ENCODE results near the gene UBE2D2.

Gene UBE2D2

GRCh38 chr5:139662617-139663016 is 101.5 kb downstream of the UBE2D2 start:
- no peak for DNase-seq
- Histone ChIP-seq H3K27me3 (replicated peaks in 2 of 5; ENCODE audit: control insufficient read depth in 4 of 5, insufficient read depth in 5 of 5, low read length in 4 of 5) (no peaks in the 10 kb centered on the region), H3K4me3 (ENCODE audit: control insufficient read depth in 1 of 7, extremely low read depth in 1 of 7, insufficient read depth in 4 of 7, low read depth in 2 of 7, low read length in 6 of 7) (no peak overlapping the region), H3K27ac (ENCODE audit: insufficient read depth in 1 of 2, low read depth in 1 of 2, low read length in 2 of 2, poor library complexity in 1 of 2, severe bottlenecking in 2 of 2) (peak overlapping the region; percentile 27 to 82), H3K9me3 (ENCODE audit: control extremely low read depth in 1 of 5, control insufficient read depth in 4 of 5, insufficient read depth in 2 of 5, low read depth in 1 of 5, low read length in 4 of 5) (no peaks in the 10 kb centered on the region), H3K36me3 (ENCODE audit: control insufficient read depth in 4 of 4, insufficient read depth in 4 of 4, low read length in 3 of 4) (peaks cover 0 to 34% (median 2%) of the 10 kb centered on the region in 4 experiments), H3K4me1 (ENCODE audit: control extremely low read depth in 1 of 4, control insufficient read depth in 4 of 4, insufficient read depth in 4 of 4, low read length in 3 of 4) (peaks cover 17 to 100% (median 99%) of the 10 kb centered on the region in 4 experiments)
- 84% methylated on average over 6 of the region's 9 CpGs for WGBS (ENCODE audit: insufficient coverage)
- POLR2A ChIA-PET: interaction anchor here (0.6 kb wide), 1 partner anchor 534 kb away, joined by 3 read pairs; no protein-coding TSS in a partner anchor
- CTCF ChIA-PET: interaction anchor here (5.5 to 24.0 kb wide), 5 partner anchors 7 to 27 kb away, joined by 35 to 357 read pairs (median 232); partner anchors contain the start of gene CXXC5

DNA sequence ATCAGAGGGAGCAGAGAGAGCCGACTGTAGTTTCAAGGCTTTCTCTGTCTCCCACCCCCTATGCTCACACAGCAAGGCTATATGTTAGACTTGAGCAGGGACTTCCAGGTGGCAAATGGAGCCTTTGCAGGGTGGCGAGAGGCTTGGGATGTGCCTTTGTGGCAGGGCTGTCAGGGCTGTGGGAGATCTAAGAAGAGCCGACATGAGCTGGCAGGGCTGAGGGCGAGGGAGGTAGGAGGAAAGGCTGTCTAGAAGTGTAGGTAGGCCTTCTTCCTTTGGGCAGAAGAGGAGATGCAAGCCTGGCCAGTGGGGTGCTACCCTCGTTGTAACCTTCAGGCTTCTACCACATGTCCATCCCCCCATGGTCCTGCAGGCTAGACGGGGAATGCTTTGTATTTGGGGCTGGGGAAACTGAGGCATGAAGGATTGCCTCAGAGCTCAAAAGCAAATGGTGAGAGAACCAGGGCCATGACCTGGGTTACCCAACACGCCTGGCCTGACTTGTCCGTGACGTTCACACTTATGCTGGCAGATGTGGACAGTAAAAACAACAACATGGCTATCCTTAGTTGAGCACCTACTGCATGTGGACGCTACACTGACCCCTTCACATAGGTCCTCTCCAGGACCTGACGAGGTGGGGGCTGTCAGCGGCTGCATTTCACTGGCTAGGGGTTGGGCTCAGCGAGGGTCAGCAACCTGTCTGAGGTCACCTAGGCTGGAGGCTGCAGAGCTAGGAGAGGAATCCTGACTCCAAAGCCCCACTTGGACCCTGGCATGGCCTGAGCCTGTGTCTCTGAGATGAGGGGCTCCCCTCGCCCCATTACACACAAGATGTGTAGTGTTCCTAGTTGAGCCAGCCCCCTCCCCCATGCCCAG is 102.3 kb downstream of the UBE2D2 start:
- Histone ChIP-seq H3K27me3 (replicated peaks in 2 of 5; ENCODE audit: control insufficient read depth in 4 of 5, insufficient read depth in 5 of 5, low read length in 4 of 5) (no peaks in the 10 kb centered on the region), H3K27ac (ENCODE audit: insufficient read depth in 1 of 2, low read depth in 1 of 2, low read length in 2 of 2, poor library complexity in 1 of 2, severe bottlenecking in 2 of 2) (peak overlapping the region; percentile 27 to 68), H3K36me3 (ENCODE audit: control insufficient read depth in 4 of 4, insufficient read depth in 4 of 4, low read length in 3 of 4) (peaks cover 0 to 34% (median 2%) of the 10 kb centered on the region in 4 experiments), H3K4me3 (ENCODE audit: control insufficient read depth in 1 of 7, extremely low read depth in 1 of 7, insufficient read depth in 4 of 7, low read depth in 2 of 7, low read length in 6 of 7) (peak overlapping the region in 2 of 7 experiments; percentile 2 to 36), H3K4me1 (ENCODE audit: control extremely low read depth in 1 of 4, control insufficient read depth in 4 of 4, insufficient read depth in 4 of 4, low read length in 3 of 4) (peaks cover 14 to 100% (median 98%) of the 10 kb centered on the region in 4 experiments), H3K9me3 (ENCODE audit: control extremely low read depth in 1 of 5, control insufficient read depth in 4 of 5, insufficient read depth in 2 of 5, low read depth in 1 of 5, low read length in 4 of 5) (no peaks in the 10 kb centered on the region)
- WGBS (ENCODE audit: insufficient coverage): 93% methylated on average over 11 of the region's 14 CpGs
- DNase-seq: no peak
- ChIA-PET CTCF (interaction anchor here (0.7 to 24.0 kb wide), 6 partner anchors 9 to 28 kb away, joined by 3 to 357 read pairs (median 120); partner anchors contain the start of gene CXXC5), POLR2A (interaction anchor here (0.6 to 1.1 kb wide), 2 partner anchors 48 to 533 kb away, joined by 3 to 4 read pairs; no protein-coding TSS in a partner anchor)

DNA sequence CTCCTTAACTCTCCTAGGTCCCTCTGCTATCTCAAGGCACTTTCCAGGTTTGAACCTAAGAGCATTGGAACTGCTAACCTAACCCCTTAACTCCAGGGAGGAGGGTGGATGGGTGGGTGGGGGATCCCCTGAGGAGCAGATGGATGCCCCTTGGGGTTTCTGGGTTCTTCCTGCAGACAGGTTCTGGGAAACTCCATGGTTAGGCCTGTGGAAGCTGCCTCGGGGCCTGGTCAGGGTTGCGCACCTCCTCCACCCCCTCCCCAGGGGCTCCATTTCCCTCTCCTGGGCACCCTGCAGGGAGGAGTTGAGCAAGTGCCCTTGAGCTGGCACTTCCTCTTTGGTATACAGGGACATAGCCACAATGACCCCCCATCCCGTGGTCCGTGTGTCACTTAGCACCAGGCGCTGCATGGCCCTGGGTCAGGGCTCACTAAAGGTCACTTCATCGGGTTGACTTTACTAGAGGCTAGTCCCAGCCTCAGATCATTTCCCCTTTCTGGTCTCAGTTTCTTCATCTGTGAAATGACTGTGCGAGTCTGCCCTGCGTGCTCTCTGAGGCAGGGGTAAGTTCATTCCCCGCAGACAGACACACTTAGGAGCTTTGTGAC is 103.1 kb downstream of the UBE2D2 start:
- peak overlapping the region; percentile 4 to 68 for H3K27ac ChIP-seq (ENCODE audit: insufficient read depth in 1 of 2, low read depth in 1 of 2, low read length in 2 of 2, poor library complexity in 1 of 2, severe bottlenecking in 2 of 2)
- no peaks in the 10 kb centered on the region for H3K9me3 ChIP-seq (ENCODE audit: control extremely low read depth in 1 of 5, control insufficient read depth in 4 of 5, insufficient read depth in 2 of 5, low read depth in 1 of 5, low read length in 4 of 5)
- H3K36me3 ChIP-seq (ENCODE audit: control insufficient read depth in 4 of 4, insufficient read depth in 4 of 4, low read length in 3 of 4): peaks cover 0 to 36% (median 2%) of the 10 kb centered on the region in 4 experiments
- peak overlapping the region in 2 of 7 experiments; percentile 21 to 36 for H3K4me3 ChIP-seq (ENCODE audit: control insufficient read depth in 1 of 7, extremely low read depth in 1 of 7, insufficient read depth in 4 of 7, low read depth in 2 of 7, low read length in 6 of 7)
- peaks cover 14 to 100% (median 98%) of the 10 kb centered on the region in 4 experiments for H3K4me1 ChIP-seq (ENCODE audit: control extremely low read depth in 1 of 4, control insufficient read depth in 4 of 4, insufficient read depth in 4 of 4, low read length in 3 of 4)
- ChIA-PET CTCF (interaction anchor here (0.9 to 24.0 kb wide), 6 partner anchors 12 to 46 kb away, joined by 3 to 357 read pairs (median 120); partner anchors contain the start of gene CXXC5), POLR2A (interaction anchor here (0.9 to 1.3 kb wide), 3 partner anchors 14 to 47 kb away, joined by 3 to 4 read pairs (median 3); no protein-coding TSS in a partner anchor)
- H3K27me3 ChIP-seq (replicated peaks in 2 of 5; ENCODE audit: control insufficient read depth in 4 of 5, insufficient read depth in 5 of 5, low read length in 4 of 5): no peaks in the 10 kb centered on the region
- WGBS (ENCODE audit: insufficient coverage): 48% methylated on average over 9 of the region's 9 CpGs
- DNase-seq: peak in 2 of 3 donors; percentile 63 to 68

- POLR2A ChIA-PET: interaction anchor here (0.9 to 1.3 kb wide), 3 partner anchors 14 to 46 kb away, joined by 3 to 4 read pairs (median 3); no protein-coding TSS in a partner anchor
- H3K27ac ChIP-seq (ENCODE audit: insufficient read depth in 1 of 2, low read depth in 1 of 2, low read length in 2 of 2, poor library complexity in 1 of 2, severe bottlenecking in 2 of 2): peak overlapping the region; percentile 4 to 27
- peaks cover 14 to 100% (median 97%) of the 10 kb centered on the region in 4 experiments for H3K4me1 ChIP-seq (ENCODE audit: control extremely low read depth in 1 of 4, control insufficient read depth in 4 of 4, insufficient read depth in 4 of 4, low read length in 3 of 4)
- peaks cover 0 to 39% (median 2%) of the 10 kb centered on the region in 4 experiments for H3K36me3 ChIP-seq (ENCODE audit: control insufficient read depth in 4 of 4, insufficient read depth in 4 of 4, low read length in 3 of 4)
- H3K27me3 ChIP-seq (replicated peaks in 2 of 5; ENCODE audit: control insufficient read depth in 4 of 5, insufficient read depth in 5 of 5, low read length in 4 of 5): no peaks in the 10 kb centered on the region
- peak overlapping the region in 1 of 7 experiments; percentile 21 for H3K4me3 ChIP-seq (ENCODE audit: control insufficient read depth in 1 of 7, extremely low read depth in 1 of 7, insufficient read depth in 4 of 7, low read depth in 2 of 7, low read length in 6 of 7)
- WGBS (ENCODE audit: insufficient coverage): 100% methylated on average over 1 of the region's 15 CpGs
- CTCF ChIA-PET: interaction anchor here (0.9 to 24.0 kb wide), 7 partner anchors 11 to 101 kb away, joined by 3 to 357 read pairs (median 7); partner anchors contain the start of gene CXXC5
- no peaks in the 10 kb centered on the region for H3K9me3 ChIP-seq (ENCODE audit: control extremely low read depth in 1 of 5, control insufficient read depth in 4 of 5, insufficient read depth in 2 of 5, low read depth in 1 of 5, low read length in 4 of 5)
- no peak for DNase-seq
Observed at GRCh38 chr5:139664727-139665351, 103.7 kb downstream of the UBE2D2 start.

- Histone ChIP-seq H3K27ac (ENCODE audit: insufficient read depth in 1 of 2, low read depth in 1 of 2, low read length in 2 of 2, poor library complexity in 1 of 2, severe bottlenecking in 2 of 2) (peak overlapping the region in 1 of 2 experiments; percentile 86), H3K4me3 (ENCODE audit: control insufficient read depth in 1 of 7, extremely low read depth in 1 of 7, insufficient read depth in 4 of 7, low read depth in 2 of 7, low read length in 6 of 7) (no peak overlapping the region), H3K27me3 (replicated peaks in 2 of 5; ENCODE audit: control insufficient read depth in 4 of 5, insufficient read depth in 5 of 5, low read length in 4 of 5) (no peaks in the 10 kb centered on the region), H3K4me1 (ENCODE audit: control extremely low read depth in 1 of 4, control insufficient read depth in 4 of 4, insufficient read depth in 4 of 4, low read length in 3 of 4) (peaks cover 12 to 100% (median 97%) of the 10 kb centered on the region in 4 experiments), H3K36me3 (ENCODE audit: control insufficient read depth in 4 of 4, insufficient read depth in 4 of 4, low read length in 3 of 4) (peaks cover 0 to 39% (median 2%) of the 10 kb centered on the region in 4 experiments), H3K9me3 (ENCODE audit: control extremely low read depth in 1 of 5, control insufficient read depth in 4 of 5, insufficient read depth in 2 of 5, low read depth in 1 of 5, low read length in 4 of 5) (no peaks in the 10 kb centered on the region)
- WGBS (ENCODE audit: insufficient coverage): 93% methylated on average over 11 of the region's 11 CpGs
- no peak for DNase-seq
- ChIA-PET CTCF (interaction anchor here (0.5 to 24.0 kb wide), 7 partner anchors 16 to 1531 kb away, joined by 3 to 357 read pairs (median 3); partner anchors contain the start of gene CXXC5), POLR2A (no interaction called here)
Observed at GRCh38 chr5:139665626-139666025, 104.5 kb downstream of the UBE2D2 start.

DNA sequence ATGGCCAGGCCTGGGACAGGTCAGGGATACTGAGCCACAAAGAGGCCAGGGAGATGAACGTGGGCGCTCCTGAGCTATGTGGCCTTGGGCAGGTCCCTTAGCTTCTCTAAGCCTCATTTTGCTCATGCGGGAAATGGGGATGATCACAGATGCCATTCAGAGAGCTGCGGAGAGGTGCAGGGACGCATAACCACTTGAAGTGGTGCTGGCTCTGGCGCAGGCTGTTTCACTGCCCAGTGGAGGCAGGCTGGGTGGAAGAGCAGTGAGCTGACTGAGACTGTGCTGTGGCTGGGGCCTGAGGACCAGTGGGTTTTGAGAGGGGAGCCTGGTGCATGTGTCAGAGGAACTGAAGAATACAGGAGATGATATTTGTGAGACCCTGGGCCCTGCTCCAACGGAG is 105.4 kb downstream of the UBE2D2 start:
- WGBS (ENCODE audit: insufficient coverage): 92% methylated on average over 7 of the region's 7 CpGs
- ChIA-PET CTCF (interaction anchor here (1.1 to 24.0 kb wide), 6 partner anchors 7 to 34 kb away, joined by 3 to 357 read pairs (median 174); partner anchors contain the start of gene CXXC5), POLR2A (interaction anchor here (0.7 to 1.0 kb wide), 2 partner anchors 9 to 31 kb away, joined by 3 to 4 read pairs; no protein-coding TSS in a partner anchor)
- peaks cover 13 to 100% (median 97%) of the 10 kb centered on the region in 4 experiments for H3K4me1 ChIP-seq (ENCODE audit: control extremely low read depth in 1 of 4, control insufficient read depth in 4 of 4, insufficient read depth in 4 of 4, low read length in 3 of 4)
- DNase-seq: no peak
- no peaks in the 10 kb centered on the region for H3K9me3 ChIP-seq (ENCODE audit: control extremely low read depth in 1 of 5, control insufficient read depth in 4 of 5, insufficient read depth in 2 of 5, low read depth in 1 of 5, low read length in 4 of 5)
- H3K36me3 ChIP-seq (ENCODE audit: control insufficient read depth in 4 of 4, insufficient read depth in 4 of 4, low read length in 3 of 4): peaks cover 0 to 35% (median 2%) of the 10 kb centered on the region in 4 experiments
- no peak overlapping the region for H3K4me3 ChIP-seq (ENCODE audit: control insufficient read depth in 1 of 7, extremely low read depth in 1 of 7, insufficient read depth in 4 of 7, low read depth in 2 of 7, low read length in 6 of 7)
- H3K27ac ChIP-seq (ENCODE audit: insufficient read depth in 1 of 2, low read depth in 1 of 2, low read length in 2 of 2, poor library complexity in 1 of 2, severe bottlenecking in 2 of 2): peak overlapping the region in 1 of 2 experiments; percentile 86
- no peaks in the 10 kb centered on the region for H3K27me3 ChIP-seq (replicated peaks in 2 of 5; ENCODE audit: control insufficient read depth in 4 of 5, insufficient read depth in 5 of 5, low read length in 4 of 5)

Data from common myeloid progenitor, CD34-positive (primary cell).